ENCODE data around the gene NADSYN1.

- TF ChIP-seq CTCF (IDR thresholded peaks at IDR 0.05), result no peak
- TF ChIP-seq POLR2A (IDR thresholded peaks at IDR 0.05), result no peak
- TF ChIP-seq POLR2AphosphoS5 (IDR thresholded peaks at IDR 0.05), result no peak
These were observed 16.1 kb upstream of the NADSYN1 start for GRCh38 chr11:71436861-71437260.

Data from gastroesophageal sphincter (tissue), 3 donors.